ENCODE results near the gene MRPS34.
A peak's percentile ranks its signal among the peaks of the same experiment; 100 is the strongest.

MRPS34 gene

DNA sequence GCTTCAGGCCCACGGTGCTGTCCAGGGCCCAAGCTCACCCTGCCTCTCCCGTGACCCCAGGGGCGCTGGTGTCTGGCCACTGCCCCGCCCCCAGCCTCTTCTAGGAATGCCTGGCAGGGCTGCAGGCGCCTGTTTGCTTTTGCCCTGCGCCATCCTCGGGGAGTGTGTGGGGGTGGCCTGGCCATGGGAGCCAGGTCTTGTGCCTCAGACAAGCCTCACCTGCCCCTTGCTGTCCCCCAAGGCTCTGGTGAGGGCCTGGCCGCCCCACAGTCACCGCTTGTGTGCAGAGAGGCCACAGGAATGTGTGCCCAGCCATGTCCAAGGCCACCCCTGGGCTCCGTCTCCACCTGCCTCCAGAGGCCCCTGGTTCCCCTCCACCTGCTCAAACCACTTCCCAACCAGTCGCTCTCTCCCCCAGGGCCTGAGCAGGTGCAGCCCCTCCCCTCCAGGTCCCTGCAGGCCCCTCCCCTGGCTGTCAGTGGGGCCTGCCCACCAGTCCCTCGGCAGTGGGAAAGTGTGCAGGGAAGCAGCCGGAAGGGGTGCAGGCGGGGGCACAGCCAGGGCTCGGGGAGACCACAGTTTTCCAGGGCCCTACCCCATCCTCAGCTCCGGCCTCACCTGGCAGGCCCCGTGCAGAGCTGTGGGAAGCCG is 21.4 kb upstream of the MRPS34 start:
- FAIRE-seq: no peak

DNA sequence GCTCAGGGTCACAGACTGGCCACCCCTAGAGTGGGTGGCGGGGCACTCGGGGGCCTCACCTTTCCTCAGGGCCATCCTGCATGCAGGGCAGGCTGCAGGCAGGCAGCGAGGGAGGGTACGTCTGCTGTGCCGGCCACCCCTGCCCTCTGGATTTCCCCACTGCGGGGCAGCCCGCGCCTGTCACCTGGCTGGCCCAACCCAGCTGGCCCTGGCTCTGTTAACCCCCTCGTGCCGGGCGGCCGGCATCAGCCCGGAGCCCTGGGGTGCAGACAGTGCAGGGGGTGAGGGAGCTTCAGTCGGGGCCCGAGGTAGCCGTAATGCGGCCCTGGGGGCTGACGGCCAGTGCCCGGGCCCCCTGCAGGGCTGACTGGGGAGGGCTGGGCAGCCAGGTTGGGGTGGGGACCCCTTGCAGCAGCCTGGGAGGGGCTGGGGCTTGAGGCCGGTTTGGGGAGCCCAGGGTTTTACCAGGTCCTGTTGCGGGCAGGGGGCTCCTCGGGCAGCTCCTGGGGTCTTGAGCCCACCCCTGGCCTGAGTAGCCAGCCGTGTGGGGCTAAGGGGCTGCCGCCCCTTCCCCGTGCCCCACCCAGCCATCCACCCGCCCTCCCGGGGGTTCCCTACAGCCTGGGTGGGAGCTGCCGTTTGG is 20.8 kb upstream of the MRPS34 start, which contains the start of gene IGFALS:
Gene IGFALS, minus strand, starts transcription at position 128 of the 643 bp plus-strand sequence. Its CDS starts 53 bp downstream, at position 75.
- FAIRE-seq: no peak

DNA sequence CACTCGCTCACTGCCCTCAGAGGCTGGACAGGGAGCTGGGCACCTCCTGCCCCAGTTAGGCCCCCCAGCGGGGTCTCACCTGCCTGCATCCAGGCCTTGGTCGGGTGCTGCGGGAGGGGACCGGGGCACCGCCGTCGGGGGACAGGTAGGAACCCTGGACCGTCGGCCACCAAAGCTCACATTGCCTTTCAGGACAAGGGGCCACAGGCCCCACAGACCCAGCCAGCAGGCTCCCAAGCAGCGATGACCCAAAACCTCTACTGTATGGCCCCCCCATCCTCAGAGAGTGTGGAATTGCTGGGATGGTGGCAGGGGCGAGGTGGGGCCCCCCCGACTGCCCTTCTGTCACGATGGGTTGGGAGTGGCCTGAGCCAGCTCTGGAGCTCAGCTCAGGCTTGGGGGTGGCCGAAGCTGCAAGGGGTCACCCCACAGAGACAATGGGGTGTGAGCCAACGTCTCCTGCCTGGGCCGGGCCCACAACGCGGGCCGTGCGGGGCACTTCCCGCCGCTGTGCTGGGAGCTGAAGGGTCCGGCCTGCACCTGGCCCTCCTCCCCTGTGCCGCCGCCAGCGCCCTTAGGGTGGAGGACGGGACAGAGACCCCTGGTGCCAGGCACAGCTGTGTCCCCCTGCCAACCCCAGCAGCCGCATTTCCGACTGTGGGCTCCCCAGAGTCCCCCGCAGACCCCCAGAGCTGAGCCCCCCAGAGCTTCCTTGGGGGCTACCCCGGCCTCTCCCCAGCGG is 20.1 kb upstream of the MRPS34 start:
- FAIRE-seq: no peak

DNA sequence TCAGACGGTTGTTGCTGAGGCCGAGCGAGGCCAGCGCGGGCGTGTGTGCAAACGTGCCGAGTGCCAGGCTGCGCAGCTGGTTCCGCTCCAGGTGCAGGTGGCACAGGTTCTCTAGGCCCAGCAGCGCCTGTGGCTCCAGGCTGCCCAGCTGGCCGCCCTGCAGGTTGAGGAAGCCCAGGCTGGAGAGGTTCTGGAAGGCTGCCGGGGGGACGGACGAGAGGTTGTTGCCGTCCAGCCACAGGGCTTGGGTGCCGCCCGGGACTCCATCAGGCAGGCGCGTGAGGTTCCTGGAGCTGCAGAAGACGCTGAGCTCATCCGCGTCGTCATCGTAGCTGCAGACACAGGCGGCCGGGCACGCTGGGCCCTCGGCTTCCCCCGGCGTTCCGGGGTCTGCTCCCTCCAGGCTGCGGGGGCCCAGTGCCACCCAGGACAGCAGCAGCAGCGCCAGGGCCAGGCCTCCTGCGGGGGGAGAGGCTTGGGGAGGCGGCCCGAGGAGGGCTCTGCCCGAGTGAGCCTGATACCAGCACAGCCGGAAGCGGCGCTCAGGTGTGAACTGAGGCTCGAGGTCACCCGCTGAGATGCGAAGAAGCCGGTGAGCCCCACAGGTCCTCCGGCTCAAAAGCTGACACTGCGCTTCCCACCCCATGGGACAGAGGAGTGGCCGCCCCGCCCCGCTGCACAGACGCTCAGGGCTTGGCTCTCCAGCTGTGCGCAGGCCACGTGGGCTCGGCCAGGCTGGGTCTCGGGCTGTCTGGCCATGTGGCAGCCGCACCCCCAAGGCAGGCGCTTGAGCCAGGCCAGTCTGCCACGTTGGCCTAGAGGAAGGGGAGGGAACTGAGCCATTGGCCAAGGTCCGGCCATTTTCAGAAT is 19.2 kb upstream of the MRPS34 start:
- FAIRE-seq: no peak

DNA sequence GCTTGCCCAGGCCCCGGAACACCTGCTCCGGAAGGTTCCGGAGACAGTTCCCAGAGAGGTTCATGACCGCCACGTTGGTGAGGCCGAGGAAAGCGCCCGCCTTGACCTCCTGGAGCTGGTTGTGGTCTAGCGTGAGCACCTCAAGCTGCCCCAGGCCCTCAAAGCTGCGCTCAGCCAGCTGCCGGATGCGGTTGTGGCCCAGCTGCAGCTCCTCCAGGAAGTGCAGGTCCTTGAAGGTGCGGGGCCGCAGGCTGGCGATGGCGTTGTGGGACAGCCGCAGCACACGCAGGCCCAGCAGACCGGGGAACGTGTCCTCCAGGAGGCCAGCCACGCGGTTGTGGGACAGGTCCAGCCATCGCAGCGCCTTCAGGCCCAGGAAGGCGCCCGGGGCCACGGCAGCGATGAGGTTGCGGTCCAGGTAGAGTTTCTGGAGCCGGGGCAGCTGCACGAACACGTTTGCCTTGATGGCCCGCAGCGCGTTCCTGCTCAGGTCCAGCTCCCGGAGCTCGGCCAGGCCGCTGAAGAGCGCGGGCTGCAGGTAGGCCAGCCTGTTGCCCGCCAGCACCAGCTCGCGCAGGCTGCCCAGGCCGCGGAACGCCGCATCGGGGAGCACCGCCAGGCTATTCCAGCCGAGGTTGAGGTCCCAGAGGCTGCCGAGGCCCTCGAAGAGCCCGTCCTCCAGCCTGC is 18.5 kb upstream of the MRPS34 start:
- FAIRE-seq: no peak

DNA sequence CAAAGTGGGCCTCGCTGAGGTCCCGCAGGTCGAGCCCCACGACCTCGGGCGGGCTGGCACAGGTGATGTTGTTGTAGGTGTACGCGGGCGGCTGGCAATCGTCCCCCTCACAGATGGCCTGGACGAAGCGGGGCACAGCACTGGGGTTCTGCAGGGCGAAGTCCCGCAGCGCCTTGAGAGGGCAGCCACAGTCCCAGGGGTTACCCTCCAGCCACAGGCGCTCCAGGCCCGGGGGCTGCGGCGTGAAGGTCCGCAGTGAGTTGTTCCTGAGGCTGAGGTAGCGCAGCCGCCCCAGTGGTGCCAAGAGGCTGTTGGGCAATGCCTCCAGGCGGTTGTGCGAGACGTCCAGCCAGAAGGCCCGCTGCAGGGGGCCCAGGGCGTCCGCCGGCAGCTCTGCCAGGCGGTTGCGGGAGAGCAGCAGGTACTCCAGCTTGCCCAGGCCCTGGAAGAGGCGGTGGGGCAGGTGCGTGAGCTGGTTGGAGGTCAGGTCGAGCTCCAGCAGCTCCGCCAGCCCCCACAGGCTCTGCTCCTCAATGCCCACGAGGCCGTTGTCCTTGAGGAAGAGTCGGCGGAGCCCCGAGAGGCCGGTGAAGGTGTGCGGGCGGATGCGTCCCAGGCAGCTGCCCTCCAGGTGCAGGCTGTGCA is 17.8 kb upstream of the MRPS34 start:
- FAIRE-seq: no peak

DNA sequence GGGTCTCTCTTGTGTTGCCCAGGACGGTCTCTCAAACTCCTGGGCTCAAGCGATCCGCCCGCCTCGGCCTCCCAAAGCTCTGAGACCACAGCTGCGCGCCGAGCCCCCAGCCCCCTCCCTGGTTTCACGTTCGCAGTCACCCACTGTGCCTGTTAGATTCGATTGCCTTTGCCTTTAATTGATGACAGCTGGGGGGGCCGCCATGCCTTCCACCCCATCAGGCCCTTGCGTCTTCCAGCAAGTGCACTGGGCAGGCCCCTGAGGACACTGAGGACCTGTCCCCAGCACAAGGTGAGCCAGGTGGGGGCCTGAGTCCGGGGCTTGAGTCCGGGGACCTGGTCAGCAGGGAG is 17.3 kb upstream of the MRPS34 start:
- no peak for FAIRE-seq

DNA sequence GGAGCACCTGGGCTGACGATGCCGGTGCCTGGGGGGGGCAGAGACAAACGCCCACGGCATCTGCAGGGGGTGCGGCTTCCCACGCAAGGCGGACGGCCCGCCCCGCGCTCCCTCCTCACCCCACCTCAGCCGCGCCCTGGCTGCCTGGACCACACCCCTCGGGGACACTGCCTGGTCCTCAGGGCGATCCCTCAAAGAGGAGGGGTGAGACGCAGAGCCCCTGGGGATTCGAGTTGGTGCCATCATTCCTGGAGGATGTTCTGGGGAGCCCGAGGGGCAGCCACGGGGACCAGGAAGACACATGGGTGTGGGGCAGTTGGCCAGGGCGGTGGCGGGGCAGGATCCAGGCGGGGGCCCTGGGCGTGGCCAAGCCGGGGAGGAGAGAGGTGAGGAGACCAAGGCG is 16.7 kb upstream of the MRPS34 start:
- no peak for FAIRE-seq

DNA sequence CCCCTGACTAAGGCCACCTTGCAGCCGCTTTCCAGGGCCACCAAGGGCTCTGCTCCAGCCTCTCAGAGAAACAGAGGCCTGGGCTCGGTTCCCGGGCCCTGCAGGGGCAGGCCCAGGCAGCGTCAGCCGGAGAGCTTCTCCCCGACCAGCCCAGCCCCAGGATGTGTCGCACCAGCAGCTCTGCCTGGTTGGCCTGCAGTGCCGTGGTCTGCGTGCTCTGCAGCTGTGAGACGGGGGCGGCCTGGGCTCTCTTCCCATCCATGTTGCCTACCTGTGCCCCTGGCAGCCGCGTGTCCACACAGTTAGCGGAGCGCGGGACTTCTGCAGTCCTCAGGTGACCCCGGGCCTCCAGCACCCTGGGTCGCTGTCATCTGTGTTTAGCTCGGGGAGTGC is 15.8 kb upstream of the MRPS34 start:
- no peak for FAIRE-seq

DNA sequence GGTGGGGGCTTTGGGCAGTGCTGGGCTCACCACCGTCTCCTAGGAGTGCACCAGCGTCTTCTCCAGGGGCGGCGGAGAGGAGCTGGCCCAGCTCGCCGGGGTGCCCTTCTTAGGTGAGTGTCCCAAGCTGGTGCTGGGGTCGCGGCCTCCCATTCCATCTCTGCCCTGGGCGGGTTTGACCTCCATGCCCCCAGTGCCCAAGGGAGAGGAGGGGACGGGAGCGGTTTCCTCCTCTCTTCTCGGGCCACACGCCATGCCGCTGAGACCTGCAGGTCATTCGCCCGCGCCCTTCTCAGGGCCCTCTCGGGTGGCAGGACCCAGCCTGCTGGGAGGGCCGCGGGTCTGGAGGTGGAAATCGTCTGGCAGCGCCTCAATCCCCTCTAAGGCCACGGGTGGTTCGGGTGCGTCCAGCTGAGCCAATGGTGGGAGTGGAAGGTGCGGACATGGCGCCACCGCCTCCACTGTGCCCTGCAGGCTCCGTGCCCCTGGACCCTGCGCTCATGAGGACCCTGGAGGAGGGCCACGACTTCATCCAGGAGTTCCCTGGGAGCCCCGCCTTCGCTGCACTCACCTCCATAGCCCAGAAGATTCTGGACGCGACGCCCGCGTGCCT is 15.3 kb upstream of the MRPS34 start:
- no peak for FAIRE-seq

DNA sequence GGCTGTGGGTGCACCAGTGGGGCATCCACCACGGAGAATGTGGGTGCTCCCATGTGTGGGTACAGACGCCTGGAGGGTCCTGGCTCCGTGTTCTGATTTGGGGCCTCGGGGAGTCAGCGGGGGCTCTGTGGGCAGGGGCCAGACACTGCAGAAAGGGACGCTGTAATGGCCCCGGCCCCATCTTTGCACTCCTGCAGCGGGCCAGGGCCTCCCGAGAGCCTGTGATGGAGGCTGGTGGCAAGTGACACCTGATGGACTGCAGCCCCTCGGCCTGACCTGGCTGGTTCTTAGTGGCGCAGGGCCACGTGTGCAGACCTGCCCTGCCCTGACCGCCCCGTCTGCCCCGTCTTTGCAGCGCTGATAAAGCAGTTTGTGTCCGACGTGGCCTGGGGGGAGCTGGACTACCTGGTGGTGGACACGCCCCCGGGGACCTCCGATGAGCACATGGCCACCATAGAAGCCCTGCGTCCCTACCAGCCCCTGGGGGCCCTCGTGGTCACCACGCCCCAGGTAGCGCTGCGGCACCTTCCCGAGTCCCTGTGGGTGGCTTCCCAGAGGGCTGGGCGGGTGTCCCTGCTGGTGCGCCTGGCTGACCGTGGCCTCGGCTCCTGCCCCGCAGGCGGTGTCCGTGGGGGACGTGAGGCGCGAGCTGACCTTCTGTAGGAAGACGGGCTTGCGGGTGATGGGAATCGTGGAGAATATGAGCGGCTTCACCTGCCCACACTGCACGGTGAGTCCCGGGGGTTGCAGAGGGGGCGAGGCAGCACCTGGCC is 14.6 kb upstream of the MRPS34 start:
- no peak for FAIRE-seq

DNA sequence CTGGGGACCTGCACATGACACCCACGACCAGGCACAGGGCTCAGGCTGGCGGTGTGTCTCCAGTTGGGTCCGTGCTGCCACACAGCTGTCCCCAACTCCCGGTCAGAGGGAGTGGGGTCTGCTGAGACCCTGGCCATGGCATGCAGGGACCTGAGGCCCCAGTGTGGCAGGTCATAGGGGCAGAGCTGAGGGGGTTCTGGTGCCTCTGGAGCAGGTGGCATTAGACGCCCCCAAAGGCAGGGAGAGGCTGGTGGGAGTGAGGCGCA is 14.1 kb upstream of the MRPS34 start:
- FAIRE-seq: no peak

DNA sequence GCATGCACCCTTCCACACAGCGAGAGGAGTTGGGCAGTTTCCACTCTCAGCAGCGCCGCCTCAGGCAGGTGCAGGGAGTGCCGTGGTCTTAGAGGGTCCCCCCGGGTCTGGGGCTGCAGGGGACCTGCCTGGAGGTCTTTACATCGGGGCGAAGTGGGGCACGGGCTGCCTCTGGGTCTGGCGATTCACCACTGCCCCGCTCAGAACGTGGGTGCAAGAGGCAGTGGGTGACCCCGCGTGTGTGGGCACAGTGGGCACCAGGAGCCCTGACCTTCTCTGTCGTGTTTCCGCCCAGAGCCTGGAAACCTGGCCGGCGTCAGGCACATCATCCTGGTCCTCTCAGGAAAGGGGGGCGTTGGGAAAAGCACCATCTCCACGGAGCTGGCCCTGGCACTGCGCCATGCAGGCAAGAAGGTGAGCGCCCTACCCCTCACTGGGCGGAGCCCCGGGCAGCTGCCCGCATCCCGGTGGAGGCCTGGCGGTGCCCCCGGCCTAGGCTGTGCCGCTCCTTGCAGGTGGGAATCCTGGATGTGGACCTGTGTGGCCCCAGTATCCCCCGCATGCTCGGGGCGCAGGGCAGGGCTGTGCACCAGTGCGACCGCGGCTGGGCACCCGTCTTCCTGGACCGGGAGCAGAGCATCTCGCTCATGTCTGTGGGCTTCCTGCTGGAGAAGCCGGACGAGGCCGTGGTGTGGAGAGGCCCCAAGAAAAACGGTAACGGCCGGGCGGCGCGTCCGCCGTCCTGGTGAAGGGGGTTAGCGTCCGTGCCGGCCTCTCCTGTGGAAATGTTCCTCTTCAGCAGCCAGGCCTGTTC is 13.5 kb upstream of the MRPS34 start:
- FAIRE-seq: no peak

DNA sequence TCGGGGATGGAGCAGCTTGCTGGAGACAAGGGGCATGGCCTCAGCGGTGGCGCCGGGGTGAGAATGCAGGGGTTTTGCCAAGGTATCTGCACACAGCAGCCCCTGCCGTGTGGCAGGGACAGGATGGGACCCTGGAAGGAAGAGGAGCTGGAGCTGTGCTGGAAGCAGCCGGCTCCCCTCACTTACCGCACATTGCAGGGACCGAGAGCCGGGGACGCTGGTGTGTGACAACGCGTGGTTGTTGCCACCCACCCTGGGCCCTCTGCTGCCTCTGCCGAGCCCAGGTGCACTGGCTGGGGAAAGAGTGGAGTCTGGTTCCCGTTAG is 12.9 kb upstream of the MRPS34 start:
- no peak for FAIRE-seq

DNA sequence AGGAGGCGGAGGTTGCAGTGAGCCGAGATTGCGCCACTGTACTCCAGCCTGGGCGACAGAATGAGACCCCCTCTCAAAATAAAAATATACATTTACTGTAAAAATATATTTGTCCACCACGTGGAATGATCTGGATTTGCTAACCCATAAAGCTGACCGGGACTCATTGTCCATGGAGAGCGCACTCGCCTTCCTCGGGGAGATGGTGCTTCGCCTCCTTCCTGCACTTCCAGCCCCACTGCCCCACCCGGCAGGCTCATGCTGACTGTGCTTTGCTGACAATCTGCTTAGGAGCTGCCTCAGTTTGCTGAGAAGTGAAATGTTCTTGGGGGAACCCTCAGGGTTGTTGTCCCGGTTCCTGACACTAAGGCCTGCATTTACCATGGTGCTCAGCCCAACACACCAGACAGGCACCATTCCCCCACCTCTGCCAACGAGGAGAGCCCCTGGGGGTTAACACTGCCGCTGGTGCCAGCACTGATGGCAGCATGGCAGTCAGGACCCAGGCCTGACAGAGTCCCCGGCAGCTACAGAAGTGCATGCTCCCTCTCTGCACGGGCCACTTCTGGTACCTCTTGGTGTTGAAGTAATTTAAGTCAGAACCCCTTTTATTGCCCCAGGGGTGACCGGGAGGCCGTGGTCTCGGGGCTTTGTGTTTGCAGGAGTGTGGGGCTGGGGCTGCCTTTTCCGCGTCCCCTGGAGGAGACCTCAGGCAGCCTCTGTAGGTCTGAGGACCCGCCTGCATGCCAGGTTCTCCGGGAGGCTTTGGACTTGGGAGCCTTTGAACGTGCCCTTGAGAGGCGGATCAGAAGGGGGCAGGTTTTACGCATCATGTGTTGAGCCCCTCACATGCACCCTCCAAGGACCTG is 12.3 kb upstream of the MRPS34 start:
- FAIRE-seq: no peak

DNA sequence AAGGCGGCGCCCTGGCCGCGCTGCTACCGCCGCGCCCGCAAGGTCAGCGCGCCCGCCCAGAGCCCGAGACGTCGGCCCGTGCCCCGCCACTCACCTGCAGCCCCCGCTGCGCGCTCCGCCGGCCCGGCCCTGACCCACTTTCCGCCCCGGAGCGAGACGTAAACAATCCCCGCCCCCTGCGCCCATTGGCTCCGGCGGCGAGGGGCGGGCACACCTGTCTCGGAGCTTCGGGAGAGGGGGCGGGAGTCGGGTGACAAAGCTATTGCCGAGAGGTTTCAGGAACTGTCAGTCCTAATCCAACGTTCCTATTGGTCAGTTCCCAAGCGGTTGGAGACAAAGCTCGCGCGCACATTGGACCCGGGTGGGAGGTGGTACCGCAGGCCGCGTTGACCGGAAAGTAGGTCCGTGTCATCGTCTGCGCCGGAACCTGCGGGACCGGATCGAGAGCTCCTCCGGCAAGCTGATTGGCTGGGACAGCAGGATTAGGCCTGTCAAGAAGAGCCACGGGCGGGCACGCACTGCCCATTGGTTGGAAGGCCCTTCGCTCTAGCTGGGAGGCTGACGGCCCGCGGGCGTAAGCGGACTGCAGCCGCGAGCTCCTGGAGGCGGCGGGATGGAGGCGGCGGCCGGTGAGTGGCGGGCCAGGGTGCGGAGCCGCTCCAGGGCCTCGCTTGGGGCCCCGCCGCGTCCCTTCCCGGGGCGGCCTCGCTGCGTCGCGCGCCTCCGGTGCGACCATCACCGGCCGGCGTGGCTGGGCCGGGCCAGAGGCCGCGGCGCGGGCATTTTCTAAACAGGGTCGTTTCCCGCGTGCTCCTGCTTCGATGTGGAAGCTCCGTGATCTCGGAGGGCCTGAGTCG is 9.7 kb upstream of the MRPS34 start, which contains the start of the genes NUBP2 and SPSB3:
Gene NUBP2, plus strand, starts transcription at position 553 of the 857 bp plus-strand sequence. Its CDS starts 61 bp downstream, at position 614.
Gene SPSB3, minus strand, starts transcription at position 164 of the 857 bp plus-strand sequence. CDS start 1,088 bp downstream, outside the sequence.
- FAIRE-seq: peak; percentile 96

DNA sequence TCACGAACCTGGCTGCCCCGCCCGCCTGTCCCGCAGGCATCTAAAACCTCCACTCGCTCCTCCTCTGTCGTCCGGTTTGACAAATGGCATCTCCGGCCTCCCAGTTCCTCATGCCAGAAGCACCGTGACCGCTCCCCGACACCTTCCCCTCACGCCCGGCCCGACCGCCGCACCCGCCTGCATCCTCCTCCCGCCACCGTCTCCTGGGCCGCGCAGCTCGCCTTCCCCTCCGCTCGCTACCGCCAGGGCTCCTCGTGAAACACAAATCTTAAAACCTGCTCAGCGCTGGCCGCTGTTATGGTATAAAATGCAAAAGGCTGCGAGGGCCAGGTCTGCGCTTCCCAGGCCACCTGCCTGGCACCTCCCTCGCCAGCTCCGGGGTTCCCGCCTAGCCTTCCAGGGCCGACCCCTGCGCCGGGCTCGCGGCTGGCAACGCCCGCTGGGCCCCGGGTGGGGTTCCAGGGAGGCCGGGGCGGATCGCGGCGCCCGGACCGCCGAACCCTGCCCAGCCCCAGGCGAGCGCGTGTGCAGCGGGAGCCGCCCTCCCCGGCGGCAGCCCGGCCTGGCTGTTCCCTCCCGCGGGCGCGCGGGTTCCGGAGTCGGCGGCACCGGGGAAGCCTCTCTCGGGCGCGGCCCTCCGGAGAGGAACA is 8.9 kb upstream of the MRPS34 start:
- no peak for FAIRE-seq

All from colon (tissue), 2 donors.